OCI-LY1 (cell line): Measurements from ENCODE around the gene SFRP2.
A peak's percentile ranks its signal among the peaks of the same experiment; 100 is the strongest.

Source experiments
- CTCF ChIP-seq: fragments of 200-600 bp; sonication (generic), shearing (Covaris generic); IDR thresholded peaks from 2 replicates; pipeline ENCODE4 v1.5.1; 2017; ENCODE audit warnings: mild to moderate bottlenecking, antibody characterized with exemption, low read length, moderate library complexity, mixed read lengths
- EZH2 ChIP-seq: fragments of 200-600 bp; sonication (generic), shearing (Covaris generic); IDR thresholded peaks from 2 replicates; pipeline ENCODE4 v1.8.0; 2017; ENCODE audit warnings: borderline replicate concordance, mixed run types, mild to moderate bottlenecking, antibody characterized with exemption, low read length, moderate library complexity, mixed read lengths

- TF ChIP-seq CTCF (peak; percentile 59), EZH2 (no peak)
Measured at GRCh38 chr4:153785910-153786721, 2.8 kb downstream of the SFRP2 start.
